ENCODE data around the gene DLGAP1. TPM values are rescaled to one million over a fixed set of nuclear protein-coding genes. Genes with fewer than 3 reads are reported as not detected.

Gene DLGAP1
- polyA plus RNA-seq, 1 donor from 2014 or later = 4.5 TPM

- Histone ChIP-seq H3K27ac (ENCODE audit: low read length) (no peak overlapping the region), H3K79me2 (replicated peaks; ENCODE audit: insufficient read depth, low read length) (no peaks in the 10 kb centered on the region), H2AFZ (ENCODE audit: low read depth, low read length) (no peak overlapping the region), H3K9me3 (ENCODE audit: low read length) (no peaks in the 10 kb centered on the region), H3F3A (ENCODE audit: insufficient read depth, low read length, poor library complexity, severe bottlenecking) (peaks cover 6% of the 10 kb centered on the region), H3K36me3 (ENCODE audit: insufficient read depth, low read length) (no peaks in the 10 kb centered on the region), H3K4me2 (ENCODE audit: low read length) (no peak overlapping the region), H4K20me1 (ENCODE audit: insufficient read depth) (no peaks in the 10 kb centered on the region), H3K4me3 (ENCODE audit: low read length) (no peak overlapping the region), H3K27me3 (ENCODE audit: insufficient read depth, low read depth, low read length) (no peaks in the 10 kb centered on the region), H3K9ac (ENCODE audit: low read length) (no peak overlapping the region), H3K9me2 (ENCODE audit: insufficient read depth, low read length) (no peaks in the 10 kb centered on the region)
- TF ChIP-seq RAD21 (conservative IDR thresholded peaks at IDR 0.05) (no peak), EP300 (conservative IDR thresholded peaks at IDR 0.05; ENCODE audit: poor library complexity, severe bottlenecking) (no peak), CTCF (IDR thresholded peaks at IDR 0.05; ENCODE audit: poor library complexity, severe bottlenecking) (no peak), SMC3 (conservative IDR thresholded peaks at IDR 0.05; ENCODE audit: poor library complexity) (no peak), EZH2 (IDR thresholded peaks at IDR 0.05; ENCODE audit: borderline replicate concordance, insufficient read depth, low read length, poor library complexity, severe bottlenecking) (no peak), POLR2AphosphoS5 (IDR thresholded peaks at IDR 0.05) (no peak), TAF1 (IDR thresholded peaks at IDR 0.05; ENCODE audit: low read depth) (no peak), MXI1 (conservative IDR thresholded peaks at IDR 0.05; ENCODE audit: poor library complexity, severe bottlenecking) (no peak), REST (IDR thresholded peaks at IDR 0.05; ENCODE audit: borderline replicate concordance) (no peak)
Observed at GRCh38 chr18:3661989-3662388, 793.1 kb downstream of the DLGAP1 start.

- Histone ChIP-seq H3K27ac (ENCODE audit: low read length) (no peak overlapping the region), H3K27me3 (ENCODE audit: insufficient read depth, low read depth, low read length) (no peaks in the 10 kb centered on the region), H3K36me3 (ENCODE audit: insufficient read depth, low read length) (no peaks in the 10 kb centered on the region), H3K9ac (ENCODE audit: low read length) (no peak overlapping the region), H3K4me3 (ENCODE audit: low read length) (no peak overlapping the region), H3K4me2 (ENCODE audit: low read length) (no peak overlapping the region), H3K9me3 (ENCODE audit: low read length) (no peaks in the 10 kb centered on the region), H3F3A (ENCODE audit: insufficient read depth, low read length, poor library complexity, severe bottlenecking) (peaks cover 6% of the 10 kb centered on the region), H3K9me2 (ENCODE audit: insufficient read depth, low read length) (no peaks in the 10 kb centered on the region), H2AFZ (ENCODE audit: low read depth, low read length) (no peak overlapping the region), H3K79me2 (replicated peaks; ENCODE audit: insufficient read depth, low read length) (no peaks in the 10 kb centered on the region), H4K20me1 (ENCODE audit: insufficient read depth) (no peaks in the 10 kb centered on the region)
- TF ChIP-seq EZH2 (IDR thresholded peaks at IDR 0.05; ENCODE audit: borderline replicate concordance, insufficient read depth, low read length, poor library complexity, severe bottlenecking) (no peak), SMC3 (conservative IDR thresholded peaks at IDR 0.05; ENCODE audit: poor library complexity) (no peak), EP300 (conservative IDR thresholded peaks at IDR 0.05; ENCODE audit: poor library complexity, severe bottlenecking) (no peak), MXI1 (conservative IDR thresholded peaks at IDR 0.05; ENCODE audit: poor library complexity, severe bottlenecking) (no peak), TAF1 (IDR thresholded peaks at IDR 0.05; ENCODE audit: low read depth) (no peak), RAD21 (conservative IDR thresholded peaks at IDR 0.05) (no peak), CTCF (IDR thresholded peaks at IDR 0.05; ENCODE audit: poor library complexity, severe bottlenecking) (no peak), POLR2AphosphoS5 (IDR thresholded peaks at IDR 0.05) (no peak)
Observed at GRCh38 chr18:3660739-3661515, 794.2 kb downstream of the DLGAP1 start.

Data from neural cell (in vitro differentiated cells).